ENCODE measurements around the gene SMOC2. TPM values are rescaled to one million over a fixed set of nuclear protein-coding genes. Genes with fewer than 3 reads are reported as not detected.

Gene SMOC2
- total and polyA plus RNA-seq, 2 donors from 2014 or later: 6.5 to 13.1 TPM

DNA sequence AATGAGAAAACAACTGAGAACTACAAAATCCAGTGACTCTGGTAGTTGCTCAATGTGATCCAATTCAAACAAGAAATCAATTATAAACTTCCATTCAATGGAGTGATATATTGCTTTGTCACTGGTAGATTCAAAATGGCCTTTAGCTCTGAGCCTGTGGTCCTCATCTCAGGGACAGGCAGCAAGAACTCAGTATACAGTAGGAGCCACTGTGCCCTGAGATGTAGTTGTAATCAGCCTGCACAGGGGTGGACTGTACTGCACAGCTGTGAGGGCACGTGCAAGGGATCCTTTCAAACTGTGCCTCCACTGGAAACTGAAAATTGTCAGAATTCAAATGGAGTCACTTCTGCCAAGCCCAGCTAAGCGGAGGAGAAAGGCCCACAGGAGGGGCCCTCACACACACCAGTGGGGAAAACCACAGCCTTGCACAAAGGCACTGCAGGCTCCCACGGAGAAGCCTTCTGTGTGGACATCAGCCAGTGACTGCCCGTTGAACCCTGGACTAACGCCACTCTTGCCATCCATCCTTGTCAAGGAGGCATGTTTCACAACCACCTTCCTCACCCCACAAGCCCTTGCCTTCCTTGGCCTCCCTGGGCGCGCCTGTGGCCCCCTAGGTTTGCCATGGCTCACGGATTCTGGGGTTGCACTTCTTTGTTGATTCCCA is 186.7 kb downstream of the SMOC2 start:
- Histone ChIP-seq H3K4me3 (ENCODE audit: low read length in 3 of 3) (no peak overlapping the region), H3K27me3 (ENCODE audit: control insufficient read depth, insufficient read depth, low read length) (no peaks in the 10 kb centered on the region), H3K9me3 (ENCODE audit: control insufficient read depth in 2 of 3, insufficient read depth in 1 of 3, low read length in 3 of 3) (no peaks in the 10 kb centered on the region), H3K4me1 (ENCODE audit: control insufficient read depth in 2 of 3, insufficient read depth in 2 of 3, low read depth in 1 of 3, low read length in 3 of 3) (no peaks in the 10 kb centered on the region), H3K27ac (ENCODE audit: low read depth in 2 of 2, low read length in 2 of 2) (no peak overlapping the region), H3K9ac (ENCODE audit: low read length in 3 of 3) (no peak overlapping the region), H3K36me3 (ENCODE audit: control insufficient read depth in 2 of 3, insufficient read depth in 3 of 3, low read length in 3 of 3) (no peaks in the 10 kb centered on the region)
- intact Hi-C loops (cut with DNase I): no loop called here
- TF ChIP-seq CTCF (IDR thresholded peaks at IDR 0.05; ENCODE audit: borderline replicate concordance, extremely low read depth, insufficient read depth): no peak
- DNase-seq (peak in 1 of 5 donors; percentile 29), FAIRE-seq (no peak)

DNA sequence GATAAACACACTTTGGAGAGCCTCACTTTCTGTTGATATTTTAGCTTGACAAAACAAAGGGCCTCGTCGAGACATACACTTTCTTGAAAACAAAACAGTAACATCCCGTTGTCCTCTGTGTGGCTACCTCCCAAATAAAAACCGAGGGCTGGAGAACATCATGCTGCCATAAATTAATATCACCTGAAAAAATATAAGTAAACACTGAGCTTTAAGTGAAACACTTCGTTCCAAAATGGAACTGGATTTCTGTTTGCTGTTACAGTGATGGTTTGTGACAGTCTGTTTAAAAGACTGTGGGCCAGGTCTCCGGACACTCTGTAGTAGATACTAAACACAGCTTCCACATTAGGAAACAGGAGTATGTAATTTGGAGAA is 187.2 kb downstream of the SMOC2 start:
- Histone ChIP-seq H3K9ac (ENCODE audit: low read length in 3 of 3) (no peak overlapping the region), H3K9me3 (ENCODE audit: control insufficient read depth in 2 of 3, insufficient read depth in 1 of 3, low read length in 3 of 3) (no peaks in the 10 kb centered on the region), H3K27ac (ENCODE audit: low read depth in 2 of 2, low read length in 2 of 2) (no peak overlapping the region), H3K4me3 (ENCODE audit: low read length in 3 of 3) (no peak overlapping the region), H3K4me1 (ENCODE audit: control insufficient read depth in 2 of 3, insufficient read depth in 2 of 3, low read depth in 1 of 3, low read length in 3 of 3) (no peaks in the 10 kb centered on the region), H3K36me3 (ENCODE audit: control insufficient read depth in 2 of 3, insufficient read depth in 3 of 3, low read length in 3 of 3) (no peaks in the 10 kb centered on the region), H3K27me3 (ENCODE audit: control insufficient read depth, insufficient read depth, low read length) (no peaks in the 10 kb centered on the region)
- no peak for FAIRE-seq
- TF ChIP-seq CTCF (IDR thresholded peaks at IDR 0.05; ENCODE audit: borderline replicate concordance, extremely low read depth, insufficient read depth): no peak
- no peak for DNase-seq
- intact Hi-C loops (cut with DNase I): no loop called here

GRCh38 chr6:168628732-168629245 is 187.8 kb downstream of the SMOC2 start:
- H3K27me3 ChIP-seq (ENCODE audit: control insufficient read depth, insufficient read depth, low read length): no peaks in the 10 kb centered on the region
- TF ChIP-seq CTCF (IDR thresholded peaks at IDR 0.05; ENCODE audit: borderline replicate concordance, extremely low read depth, insufficient read depth): no peak
- no peak overlapping the region for H3K27ac ChIP-seq (ENCODE audit: low read depth in 2 of 2, low read length in 2 of 2)
- no peaks in the 10 kb centered on the region for H3K9me3 ChIP-seq (ENCODE audit: control insufficient read depth in 2 of 3, insufficient read depth in 1 of 3, low read length in 3 of 3)
- DNase-seq (no peak), FAIRE-seq (no peak)
- no peaks in the 10 kb centered on the region for H3K4me1 ChIP-seq (ENCODE audit: control insufficient read depth in 2 of 3, insufficient read depth in 2 of 3, low read depth in 1 of 3, low read length in 3 of 3)
- intact Hi-C loops (cut with DNase I): no loop called here
- no peak overlapping the region for H3K4me3 ChIP-seq (ENCODE audit: low read length in 3 of 3)
- H3K36me3 ChIP-seq (ENCODE audit: control insufficient read depth in 2 of 3, insufficient read depth in 3 of 3, low read length in 3 of 3): no peaks in the 10 kb centered on the region
- H3K9ac ChIP-seq (ENCODE audit: low read length in 3 of 3): no peak overlapping the region
